ENCODE measurements around the gene SDCBP2.

SDCBP2 gene

GRCh38 chr20:1315804-1316203 is 13.1 kb downstream of the SDCBP2 start:
- in situ Hi-C loops (cut with HindIII; ENCODE audit: low sequenced_read_pairs), result no loop called here

DNA sequence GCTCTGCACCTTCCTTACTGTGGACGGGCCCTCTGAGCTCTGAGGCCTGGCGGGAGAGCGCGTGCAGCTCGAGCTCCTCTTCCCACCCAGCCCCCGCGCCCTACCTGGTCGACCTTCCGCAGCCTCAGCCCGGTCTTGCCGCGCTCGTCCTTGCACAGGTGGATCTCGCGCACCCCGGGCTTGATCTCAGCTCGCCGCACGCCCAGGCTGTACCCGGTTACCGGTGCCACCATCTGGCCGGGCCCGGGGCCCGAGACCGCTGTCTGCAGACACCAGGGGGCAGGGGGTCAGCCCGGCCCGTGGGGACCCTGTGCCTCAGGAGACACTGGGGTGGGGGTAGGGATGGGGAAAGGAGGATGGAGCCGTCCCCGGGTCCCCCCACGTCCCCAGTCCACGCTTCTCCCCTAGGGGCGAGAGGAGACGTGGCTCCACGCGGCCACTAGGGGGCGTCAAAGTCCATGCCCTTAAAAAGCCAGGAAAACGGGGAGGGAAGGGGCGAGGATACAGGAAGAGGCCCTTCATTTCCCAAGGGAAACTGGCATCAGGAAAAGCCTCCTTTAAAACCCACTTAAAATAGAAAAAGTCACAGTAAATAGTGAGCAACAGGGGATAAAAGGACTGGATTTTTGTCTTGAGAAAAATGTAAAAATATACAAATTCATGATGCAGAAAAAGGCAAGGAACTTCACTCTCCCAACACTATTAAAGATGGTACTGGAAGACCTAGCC is 15.5 kb downstream of the SDCBP2 start:
- in situ Hi-C loops (cut with HindIII; ENCODE audit: low sequenced_read_pairs), result no loop called here

GRCh38 chr20:1312904-1313235 is 16.1 kb downstream of the SDCBP2 start:
- in situ Hi-C loops (cut with HindIII; ENCODE audit: low sequenced_read_pairs), result no loop called here

DNA sequence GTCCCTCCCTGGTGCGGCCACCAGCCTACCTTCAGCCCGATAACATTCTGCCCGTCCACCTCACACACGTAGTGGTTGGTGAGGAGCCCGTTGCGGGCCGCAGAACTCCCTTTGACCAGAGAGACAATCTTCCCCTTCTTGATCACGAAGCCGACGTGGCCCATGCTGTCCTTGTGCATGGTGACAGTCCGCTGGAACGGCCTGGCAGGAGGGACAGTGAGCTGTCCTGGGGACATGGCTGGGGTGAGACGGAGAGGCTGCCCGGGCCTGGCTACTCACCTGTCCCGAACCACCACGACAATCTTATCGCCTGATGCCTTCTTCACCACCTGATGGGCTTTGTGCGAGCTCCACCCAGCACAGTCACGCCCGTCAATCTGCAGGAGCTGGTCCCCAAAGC is 16.6 kb downstream of the SDCBP2 start:
- in situ Hi-C loops (cut with HindIII; ENCODE audit: low sequenced_read_pairs), result no loop called here

DNA sequence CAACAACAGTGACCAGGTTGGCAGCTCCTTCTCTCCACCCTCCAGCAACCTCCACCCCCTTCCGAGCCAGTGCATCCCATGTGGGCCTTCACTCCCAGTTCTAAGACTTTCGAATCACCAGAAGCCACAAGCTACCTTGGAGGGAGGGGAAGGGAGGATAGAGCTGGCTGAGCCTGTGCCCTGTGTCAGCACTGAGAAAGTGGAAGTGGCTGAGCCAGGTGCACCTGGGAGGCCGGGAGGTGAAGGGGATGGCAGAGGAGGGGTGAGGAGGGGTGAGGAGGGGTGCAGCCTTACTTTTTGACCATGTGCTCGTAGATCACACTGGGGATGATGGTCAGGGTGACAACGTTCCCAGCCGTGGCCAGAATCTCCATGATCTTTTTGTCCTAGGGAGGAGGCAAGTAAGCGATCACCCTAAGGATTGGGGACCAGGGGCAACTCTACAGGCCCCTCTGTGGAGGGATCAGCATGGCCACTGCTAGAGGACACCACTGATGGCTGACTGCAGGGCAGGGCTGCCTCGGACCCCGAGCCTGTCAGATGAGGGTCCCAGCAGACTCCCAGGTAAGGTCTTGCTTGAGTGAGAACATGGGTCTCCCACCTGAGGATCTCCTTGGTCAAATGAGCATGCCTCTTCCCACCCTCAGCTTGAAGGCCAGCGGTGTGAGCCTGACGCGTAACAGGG is 18.3 kb downstream of the SDCBP2 start:
- in situ Hi-C loops (cut with HindIII; ENCODE audit: low sequenced_read_pairs), result no loop called here

- in situ Hi-C loops (cut with HindIII; ENCODE audit: low sequenced_read_pairs), result no loop called here
Measured at GRCh38 chr20:1310071-1310470, 18.9 kb downstream of the SDCBP2 start.

DNA sequence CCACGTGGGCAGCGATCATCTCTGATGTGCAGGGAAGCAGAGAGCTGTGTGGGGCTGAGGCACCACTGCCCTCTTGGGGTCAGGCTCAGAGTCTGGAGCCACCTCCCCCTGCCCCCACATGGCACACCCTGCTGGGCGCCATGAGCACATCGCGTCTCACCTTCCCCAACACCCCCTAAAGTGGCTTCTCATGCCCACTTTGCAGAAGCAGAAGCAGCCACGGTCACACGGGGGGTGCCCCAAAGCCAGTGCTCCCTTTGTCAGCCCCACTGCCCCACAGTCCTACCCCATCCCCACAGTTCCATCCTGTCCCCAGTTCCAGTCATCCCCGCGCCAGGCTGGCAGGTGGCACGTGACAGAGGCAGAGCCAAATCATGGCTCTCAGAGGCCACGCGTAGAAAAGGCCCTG is 19.5 kb downstream of the SDCBP2 start:
- in situ Hi-C loops (cut with HindIII; ENCODE audit: low sequenced_read_pairs), result loop anchor here (10.0 kb wide), 1 partner anchor 145 kb away; no protein-coding TSS in a partner anchor

DNA sequence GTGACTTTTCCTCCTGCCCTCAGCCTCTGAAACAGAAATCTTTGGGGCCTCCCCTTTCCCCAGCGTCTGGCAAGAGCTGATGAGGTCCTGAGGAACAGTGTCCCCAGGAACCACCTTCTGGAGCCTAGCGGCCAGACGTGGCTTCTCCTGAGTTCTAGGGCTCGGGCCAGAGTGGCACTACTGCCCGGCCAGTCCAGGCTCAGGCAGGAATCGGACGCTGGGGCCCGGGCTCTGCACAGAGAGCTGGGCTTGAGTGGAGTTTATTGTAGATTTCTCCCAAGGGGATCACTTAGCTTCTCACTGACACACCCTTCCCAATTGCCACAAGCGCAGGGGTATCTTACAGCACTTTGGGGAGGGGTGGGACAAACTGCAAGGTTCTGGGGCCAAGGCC is 20.2 kb downstream of the SDCBP2 start:
- in situ Hi-C loops (cut with HindIII; ENCODE audit: low sequenced_read_pairs), result loop anchor here (10.0 kb wide), 1 partner anchor 146 kb away; no protein-coding TSS in a partner anchor

- in situ Hi-C loops (cut with HindIII; ENCODE audit: low sequenced_read_pairs), result loop anchor here (10.0 kb wide), 1 partner anchor 147 kb away; no protein-coding TSS in a partner anchor
Measured at GRCh38 chr20:1308067-1308701, 20.8 kb downstream of the SDCBP2 start.

DNA sequence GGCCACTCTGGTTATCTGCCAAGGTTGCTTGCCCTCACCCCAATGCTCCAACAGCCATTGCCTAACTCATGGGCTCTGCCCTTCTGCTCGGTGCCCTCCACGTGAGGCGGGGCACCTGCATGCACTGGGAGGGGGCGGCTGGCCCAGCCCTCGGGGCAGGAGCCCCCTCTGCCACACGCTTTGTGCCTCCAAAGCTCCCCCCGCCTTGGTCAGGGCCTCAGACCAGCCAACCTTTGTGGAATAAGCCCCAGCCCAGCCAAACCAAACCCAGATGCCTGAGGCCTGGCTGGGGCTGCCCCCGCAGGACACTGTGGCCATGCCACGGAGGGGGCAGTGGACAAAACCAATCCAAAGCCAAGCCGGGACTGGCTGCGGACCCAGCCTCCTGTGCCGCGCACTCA is 21.4 kb downstream of the SDCBP2 start:
- in situ Hi-C loops (cut with HindIII; ENCODE audit: low sequenced_read_pairs), result loop anchor here (10.0 kb wide), 1 partner anchor 147 kb away; no protein-coding TSS in a partner anchor

DNA sequence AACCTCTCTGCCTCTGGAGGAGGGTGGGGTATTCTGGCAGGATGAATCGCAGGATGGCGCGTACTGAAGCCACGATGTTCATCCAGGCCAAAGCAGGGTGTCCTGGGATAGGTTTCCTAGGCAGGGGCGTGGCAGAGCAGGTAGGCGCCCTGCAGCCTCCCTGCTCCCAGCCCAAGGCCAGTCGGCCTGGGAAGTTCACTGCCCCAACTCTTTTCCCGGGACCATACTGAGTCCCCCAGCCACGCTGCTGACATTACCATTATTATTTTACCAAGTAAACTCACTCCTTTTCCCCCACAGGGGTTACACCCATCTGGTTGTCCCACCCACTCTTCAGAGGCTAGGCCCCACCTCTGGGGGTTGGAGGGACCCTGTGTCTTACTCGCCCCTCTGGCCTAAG is 21.8 kb downstream of the SDCBP2 start:
- in situ Hi-C loops (cut with HindIII; ENCODE audit: low sequenced_read_pairs), result loop anchor here (10.0 kb wide), 1 partner anchor 148 kb away; no protein-coding TSS in a partner anchor

DNA sequence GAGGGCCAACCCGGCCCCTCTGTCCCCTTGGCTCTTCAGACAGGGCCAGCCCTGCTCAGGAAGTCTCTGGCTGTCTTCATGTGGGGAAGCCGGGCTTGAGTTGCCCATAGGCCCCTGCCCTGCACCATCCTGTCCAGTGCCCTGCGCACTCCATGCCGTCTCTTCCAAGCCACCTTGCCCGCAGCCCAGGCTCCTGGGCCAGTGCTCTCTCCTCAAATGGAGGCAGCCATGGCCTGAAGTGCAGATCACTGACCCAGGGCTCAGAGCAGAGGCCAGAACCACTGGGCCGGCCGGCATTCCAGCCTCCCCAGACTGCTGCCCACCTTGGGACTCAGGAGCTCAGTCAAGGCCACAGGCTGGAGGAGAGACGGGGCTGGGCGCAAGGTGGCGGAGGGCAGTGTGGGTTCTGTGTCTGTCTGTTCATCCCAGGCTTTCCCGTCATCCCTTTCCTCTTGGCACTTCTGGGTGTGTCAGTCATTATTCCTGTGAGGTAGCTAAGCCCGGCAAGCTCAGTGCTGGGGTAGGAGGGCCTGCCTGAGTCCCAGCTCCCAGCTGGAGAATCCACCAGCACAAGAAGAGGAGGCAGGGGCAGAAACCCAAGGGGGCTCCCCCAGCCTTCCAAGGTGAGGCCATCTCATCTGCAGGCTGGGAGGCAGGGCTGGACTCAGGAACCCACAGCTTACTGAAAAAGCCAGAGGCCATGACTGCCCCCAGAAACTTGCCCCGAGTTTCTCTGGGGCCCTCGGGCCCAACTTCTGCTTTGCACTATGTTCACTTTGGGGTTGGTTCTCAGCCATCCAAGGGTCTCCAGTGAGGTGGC is 22.4 kb downstream of the SDCBP2 start:
- in situ Hi-C loops (cut with HindIII; ENCODE audit: low sequenced_read_pairs), result loop anchor here (10.0 kb wide), 1 partner anchor 148 kb away; no protein-coding TSS in a partner anchor

- in situ Hi-C loops (cut with HindIII; ENCODE audit: low sequenced_read_pairs), result loop anchor here (10.0 kb wide), 1 partner anchor 149 kb away; no protein-coding TSS in a partner anchor
Measured at GRCh38 chr20:1305712-1306111, 23.2 kb downstream of the SDCBP2 start.

GRCh38 chr20:1304710-1305515 is 24.0 kb downstream of the SDCBP2 start:
- in situ Hi-C loops (cut with HindIII; ENCODE audit: low sequenced_read_pairs), result loop anchor here (10.0 kb wide), 1 partner anchor 150 kb away; no protein-coding TSS in a partner anchor

DNA sequence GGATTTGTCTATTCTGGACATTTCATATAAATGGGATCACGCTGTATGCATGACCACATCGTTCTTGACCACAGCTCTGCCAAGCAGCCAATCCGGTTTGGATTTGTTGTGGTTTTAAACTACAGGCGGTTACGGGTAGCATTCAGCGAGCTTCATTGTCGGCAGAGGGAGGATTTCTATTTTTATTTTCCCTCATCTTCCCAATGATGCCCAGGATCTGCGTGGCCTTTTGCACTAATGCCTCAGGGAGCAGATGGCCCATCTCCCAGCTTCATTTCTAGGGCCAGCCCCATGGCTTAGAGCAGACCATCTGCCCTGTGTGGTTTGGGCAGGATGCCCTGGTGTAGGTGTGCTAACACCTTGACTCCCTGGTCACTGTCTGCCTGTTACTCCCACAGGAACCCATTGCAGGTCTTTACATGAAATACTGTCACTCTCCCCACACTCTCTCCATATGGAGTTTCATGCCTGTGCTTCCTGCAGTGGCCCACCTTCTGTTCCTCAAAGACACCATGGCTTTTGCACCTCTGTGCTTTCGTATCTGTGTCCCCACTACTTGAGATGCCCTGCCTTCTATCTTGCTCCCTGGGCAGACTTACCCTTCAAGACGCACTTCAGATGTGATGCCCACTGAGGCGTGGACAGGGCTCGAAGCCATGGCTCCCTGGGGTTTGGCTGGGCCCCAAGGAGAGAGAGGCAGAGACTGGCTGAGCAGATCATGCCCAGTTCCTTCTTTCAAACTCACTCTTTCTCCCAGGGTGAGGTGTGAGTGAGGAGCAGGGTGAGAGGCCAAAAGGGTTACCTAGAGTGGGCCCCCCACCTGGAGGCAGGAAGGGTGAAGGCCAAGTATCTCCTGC is 26.0 kb downstream of the SDCBP2 start:
- in situ Hi-C loops (cut with HindIII; ENCODE audit: low sequenced_read_pairs), result loop anchor here (10.0 kb wide), 1 partner anchor 152 kb away; no protein-coding TSS in a partner anchor

- in situ Hi-C loops (cut with HindIII; ENCODE audit: low sequenced_read_pairs), result loop anchor here (10.0 kb wide), 1 partner anchor 154 kb away; no protein-coding TSS in a partner anchor
Measured at GRCh38 chr20:1301031-1301529, 27.9 kb downstream of the SDCBP2 start.

DNA sequence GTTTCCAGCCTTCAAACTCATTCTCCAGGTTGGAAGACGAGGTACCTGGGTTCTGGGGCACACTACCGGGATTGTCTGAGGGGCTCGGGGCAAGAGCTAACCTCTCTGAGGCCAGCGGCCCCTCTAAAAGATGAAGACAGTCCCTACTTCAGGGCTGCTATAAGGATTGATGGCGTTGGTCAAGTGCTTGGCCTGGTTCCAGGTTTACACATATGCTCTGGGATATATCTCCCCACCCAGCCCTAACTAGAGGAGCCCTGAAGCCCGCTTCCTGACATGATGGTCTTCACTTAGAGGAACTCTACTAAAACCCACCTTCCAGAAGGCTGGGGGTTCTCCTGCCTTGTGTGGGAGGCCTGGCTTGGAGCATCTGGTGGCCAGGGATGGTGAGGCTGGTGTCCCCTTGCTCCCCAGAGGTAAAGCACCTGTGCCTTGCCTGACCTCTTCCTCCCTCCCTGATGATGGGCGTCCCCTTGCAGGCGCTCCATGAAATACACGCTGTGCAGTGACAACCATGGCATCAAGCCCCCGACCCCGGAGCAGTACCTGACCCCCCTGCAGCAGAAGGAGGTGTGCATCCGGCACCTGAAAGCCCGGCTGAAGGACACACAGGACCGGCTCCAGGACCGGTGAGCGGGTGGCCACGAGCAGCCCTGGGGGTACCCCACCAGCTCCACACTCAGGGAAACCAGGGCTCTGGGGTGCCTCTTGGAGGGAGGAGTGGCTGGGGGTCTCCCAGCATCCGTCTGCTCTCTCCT is 28.7 kb downstream of the SDCBP2 start:
- in situ Hi-C loops (cut with HindIII; ENCODE audit: low sequenced_read_pairs), result loop anchor here (10.0 kb wide), 1 partner anchor 155 kb away; no protein-coding TSS in a partner anchor

- in situ Hi-C loops (cut with HindIII; ENCODE audit: low sequenced_read_pairs), result no loop called here
Measured at GRCh38 chr20:1299522-1299921, 29.4 kb downstream of the SDCBP2 start.

All from DLD1 (cell line).